GM10847 (cell line): ENCODE results near the gene METTL14.

Experiments used
- POLR2A ChIP-seq: IDR thresholded peaks from 2 replicates; pipeline ENCODE4 v1.6.1; 2011; ENCODE audit not compliant: insufficient read length; ENCODE audit errors: extremely low read depth

Gene METTL14

DNA sequence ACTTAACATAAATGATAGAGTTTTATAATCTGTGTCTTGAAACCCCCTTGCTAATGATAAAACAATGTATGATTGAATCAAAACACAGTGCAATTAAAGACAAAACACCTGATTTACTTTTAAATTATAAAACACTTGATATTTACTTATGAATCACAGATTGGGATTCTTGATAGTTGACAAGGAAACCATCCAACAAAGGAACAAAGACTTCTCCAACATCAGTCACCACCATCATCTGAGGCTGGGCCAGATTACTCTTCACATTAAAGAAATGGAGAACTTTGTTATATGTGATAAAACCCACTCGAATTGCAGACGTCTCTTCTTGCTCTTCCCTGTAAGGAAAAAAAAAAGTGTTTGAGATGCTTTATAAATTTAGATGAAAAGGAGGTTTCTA, 67.4 kb downstream of the METTL14 start:
- no peak for TF ChIP-seq POLR2A

DNA sequence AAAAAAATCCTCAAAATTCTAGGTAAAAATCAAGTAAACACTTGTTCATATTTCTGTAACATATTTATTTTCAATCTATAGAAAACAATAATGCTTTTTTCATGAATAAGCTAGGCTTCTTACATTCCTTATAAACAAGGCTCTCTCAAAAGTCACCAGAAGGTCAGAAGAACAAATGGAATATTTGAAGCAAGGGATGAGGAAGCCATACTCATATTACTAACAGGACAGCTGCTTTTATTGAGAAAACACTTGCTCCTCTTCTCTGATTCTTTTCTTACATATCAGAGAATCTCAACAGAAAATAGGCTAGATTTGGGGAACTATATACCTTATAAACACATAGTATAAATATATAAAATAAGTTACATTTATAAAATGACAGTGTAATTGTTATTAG, 67.9 kb downstream of the METTL14 start:
- TF ChIP-seq POLR2A, result no peak

DNA sequence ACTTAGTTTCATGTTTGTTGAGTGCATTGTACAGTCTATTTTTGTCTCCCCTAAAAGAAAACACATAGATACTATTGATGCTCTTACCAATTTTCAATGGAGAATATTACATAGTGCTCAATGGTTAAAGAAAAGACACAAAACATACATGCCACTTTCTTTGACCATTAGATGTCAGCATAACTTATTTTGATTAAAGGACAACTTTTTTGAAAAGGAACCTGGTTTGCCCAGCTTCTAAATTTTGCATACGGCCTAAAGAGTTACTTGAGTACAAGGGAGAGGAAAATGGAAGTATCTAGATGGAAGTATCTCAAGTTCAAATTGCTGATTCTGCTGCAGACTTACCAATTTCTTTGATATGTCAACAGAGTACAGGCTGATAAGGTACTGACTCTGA, 68.5 kb downstream of the METTL14 start:
- no peak for TF ChIP-seq POLR2A

GRCh38 chr4:118754890-118755289, 69.7 kb downstream of the METTL14 start:
- TF ChIP-seq POLR2A, result no peak

GRCh38 chr4:118755438-118756226, 70.4 kb downstream of the METTL14 start:
- no peak for TF ChIP-seq POLR2A

DNA sequence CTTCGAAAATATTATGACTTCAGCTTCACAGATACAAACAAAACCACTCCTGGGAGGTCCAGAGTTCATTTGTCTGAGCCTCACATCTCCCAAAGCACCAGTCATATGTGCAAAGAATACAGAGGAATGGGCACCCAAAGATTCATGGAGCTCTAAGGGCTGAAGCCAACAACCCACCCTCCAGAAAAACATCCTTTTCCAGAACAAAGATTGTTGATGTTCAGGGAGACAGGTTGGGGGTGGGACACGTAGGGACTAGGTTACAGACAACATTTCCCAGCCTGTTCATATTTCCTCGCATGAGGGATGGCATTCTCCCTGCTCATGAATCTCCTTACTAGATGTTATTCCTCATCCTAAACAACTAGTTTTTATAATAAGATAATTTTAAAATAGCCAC, 71.2 kb downstream of the METTL14 start:
- TF ChIP-seq POLR2A, result no peak

- TF ChIP-seq POLR2A, result no peak
These were observed 71.8 kb downstream of the METTL14 start for GRCh38 chr4:118756958-118757357.

DNA sequence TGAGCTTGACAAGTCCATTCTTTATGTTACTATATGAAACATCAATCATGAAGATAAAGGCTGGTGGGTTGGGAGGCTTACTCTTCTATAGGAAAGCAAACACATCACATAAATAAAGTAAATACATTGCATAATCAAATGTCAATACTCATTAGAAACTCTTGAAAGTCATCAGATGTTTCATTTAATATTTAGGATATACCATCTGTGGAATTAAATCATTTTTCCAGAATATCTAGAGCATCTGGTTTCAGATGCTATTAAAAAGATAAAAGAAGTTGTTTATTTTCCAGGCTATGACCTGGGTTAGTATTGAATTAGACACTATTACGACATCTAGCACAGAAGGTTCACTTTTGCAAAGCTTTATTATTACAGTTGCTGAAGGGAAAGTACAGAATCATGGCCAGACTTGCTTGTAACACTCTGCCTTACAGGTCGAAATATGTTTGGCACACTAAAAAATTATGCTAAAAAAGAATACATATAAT, 72.6 kb downstream of the METTL14 start:
- no peak for TF ChIP-seq POLR2A

- TF ChIP-seq POLR2A, result no peak
These were observed 73.1 kb downstream of the METTL14 start for GRCh38 chr4:118758293-118758692.

- TF ChIP-seq POLR2A, result no peak
These were observed 74.3 kb downstream of the METTL14 start for GRCh38 chr4:118759481-118759880.

- no peak for TF ChIP-seq POLR2A
These were observed 74.9 kb downstream of the METTL14 start for GRCh38 chr4:118760092-118760491.

GRCh38 chr4:118760493-118760892, 75.3 kb downstream of the METTL14 start:
- TF ChIP-seq POLR2A, result no peak

- TF ChIP-seq POLR2A, result no peak
These were observed 76.3 kb downstream of the METTL14 start for GRCh38 chr4:118761397-118762016.

DNA sequence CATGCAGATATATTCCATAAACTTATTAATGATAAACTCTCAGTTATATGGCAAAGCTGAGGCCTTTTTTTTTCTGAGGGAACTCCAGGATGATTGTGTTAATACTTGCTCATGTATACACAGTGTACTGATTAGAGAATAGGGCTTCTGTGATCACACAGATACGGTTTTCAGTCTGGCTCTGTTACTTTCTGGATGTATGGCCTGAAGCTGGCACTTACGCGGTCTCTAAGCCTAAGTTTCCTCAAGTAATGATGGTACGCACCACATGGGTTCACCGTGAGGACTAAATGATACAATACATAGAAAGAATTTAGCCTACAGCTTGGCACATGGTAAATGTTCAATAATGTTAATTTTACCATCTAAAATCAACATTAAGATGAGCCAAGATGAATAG, 77.0 kb downstream of the METTL14 start:
- TF ChIP-seq POLR2A, result no peak

- no peak for TF ChIP-seq POLR2A
These were observed 77.7 kb downstream of the METTL14 start for GRCh38 chr4:118762730-118763477.
